Measurements from ENCODE around the gene DIAPH3.

GRCh38 chr13:59677966-59678814 is 485.5 kb downstream of the DIAPH3 start:
- TF ChIP-seq EZH2phosphoT487 (IDR thresholded peaks at IDR 0.05; ENCODE audit: borderline replicate concordance, low read length) (no peak), CTCF (IDR thresholded peaks at IDR 0.05; ENCODE audit: low read depth, low read length, poor library complexity, severe bottlenecking) (peak; percentile 61)

Measured in DOHH2 (cell line).